Hair follicular keratinocyte (primary cell): ENCODE results near the gene IGF2R. TPM values are rescaled to one million over a fixed set of nuclear protein-coding genes. Genes with fewer than 3 reads are reported as not detected.

Source experiments
- total RNA-seq: library from RNA; depleted of rRNA; stranded (reverse); fragments of >200 nt; gene quantifications from 2 replicates; pipeline ENCODE4 v1.2.3, GENCODE V29; 2015

The IGF2R gene
- 37.1 and 57.4 TPM in 2 replicates for total RNA-seq

GRCh38 chr6:159968295-159969203 lies at the start of gene IGF2R:
IGF2R (plus strand) TSS chr6:159969082; CDS start chr6:159969247, 165 bp downstream.

GRCh38 chr6:160121558-160121957 lies 152.7 kb downstream of the IGF2R start, which contains the start of gene SLC22A1:
SLC22A1 (plus strand) TSS chr6:160121815; CDS start chr6:160121936, 121 bp downstream.

Other genes with a start within 250 kb of the IGF2R start
- gene WTAP, start 241.6 kb upstream of the IGF2R start, total RNA-seq = 57.6 and 69.3 TPM in 2 replicates
- 169 and 192 TPM in 2 replicates for gene ACAT2, start 207.0 kb upstream of the IGF2R start, total RNA-seq
- gene TCP1, start 179.5 kb upstream of the IGF2R start, total RNA-seq = 171 and 301 TPM in 2 replicates
- 108 and 142 TPM in 2 replicates for gene MRPL18, start 178.6 kb upstream of the IGF2R start, total RNA-seq
- 0.94 TPM in 1 of 2 replicates, not detected in the other for gene PNLDC1, start 168.8 kb upstream of the IGF2R start, total RNA-seq
- not detected in 2 replicates for gene MAS1, start 78.1 kb upstream of the IGF2R start, total RNA-seq
- gene SLC22A1, start 152.7 kb downstream of the IGF2R start, total RNA-seq = 0.08 TPM in 1 of 2 replicates, not detected in the other